Esophagus squamous epithelium (tissue), 5 donors: ENCODE data around the gene MYO3B. TPM values are rescaled to one million over a fixed set of nuclear protein-coding genes. Genes with fewer than 3 reads are reported as not detected.

Experiments
- DNase-seq: peaks from one replicate; lab custom pipeline; 2025; lab: John Stamatoyannopoulos, UW
- H3K27ac ChIP-seq, 4 donors: fragments of 200-600 bp; sonication (generic); one replicate each; pipeline ENCODE4 v1.5.1; 2016 to 2019; ENCODE audit warnings: mild to moderate bottlenecking in 1 of 4
- H3K27me3 ChIP-seq, 4 donors: fragments of 200-600 bp; sonication (generic); 1 replicate in 3 of 4; 2 replicates in 1 of 4; pipeline versions ENCODE4 v1.5.1 to v1.6.0; 2017 to 2021; ENCODE audit warnings: antibody characterized with exemption in 1 of 4
- H3K36me3 ChIP-seq, 3 donors: fragments of 200-600 bp; sonication (generic); one replicate each; pipeline ENCODE4 v1.5.1; 2016 to 2019
- H3K4me1 ChIP-seq, 3 donors: fragments of 200-600 bp; sonication (generic); one replicate each; pipeline ENCODE4 v1.5.1; 2017 to 2019
- H3K4me3 ChIP-seq, 4 donors: fragments of 200-600 bp; sonication (generic); 1 replicate in 3 of 4; 2 replicates in 1 of 4; pipeline ENCODE4 v1.5.1; 2016 to 2019; ENCODE audit warnings: mild to moderate bottlenecking in 2 of 4, moderate library complexity in 1 of 4
- H3K9me3 ChIP-seq, 3 donors: fragments of 200-600 bp; sonication (generic); one replicate each; pipeline ENCODE4 v1.5.1; 2016 to 2019
- CTCF ChIP-seq, 6 experiments: fragments of 450-650 bp in 4 of 6; fragments of 200-600 bp in 2 of 6; sonication (generic) in 2 of 6; IDR thresholded peaks; one replicate each; pipeline ENCODE4 v1.5.1; 2016 to 2019; ENCODE audit warnings: antibody characterized with exemption in 6 of 6, mild to moderate bottlenecking in 4 of 6, moderate library complexity in 4 of 6
- POLR2A ChIP-seq, 4 donors: fragments of 450-650 bp; IDR thresholded peaks; one replicate each; pipeline ENCODE4 v1.6.1; 2017; ENCODE audit warnings: antibody characterized with exemption in 4 of 4, mild to moderate bottlenecking in 4 of 4, moderate library complexity in 3 of 4
- WGBS, 2 donors: methylation state at CpG; one replicate each; pipeline ENCODE4 v1.1.5; 2018; 5-methylcytosine and 5-hydroxymethylcytosine counted together
- intact Hi-C: fragments of 100-400 bp; cut with DNase I; formaldehyde crosslinking; loops from one replicate; pipeline ENCODE4 v1.15.0; 2022
- total RNA-seq, 4 donors: library from RNA; depleted of rRNA; stranded (reverse); fragments of >200 nt; gene quantifications; one replicate each; pipeline ENCODE4 v1.1.0, GENCODE V29; 2016
- donor health status: DM: yes; HTN: yes; CAD: no.

MYO3B gene
- total RNA-seq, 4 donors from 2014 or later: 0.15 to 0.38 (median 0.18) TPM

DNA sequence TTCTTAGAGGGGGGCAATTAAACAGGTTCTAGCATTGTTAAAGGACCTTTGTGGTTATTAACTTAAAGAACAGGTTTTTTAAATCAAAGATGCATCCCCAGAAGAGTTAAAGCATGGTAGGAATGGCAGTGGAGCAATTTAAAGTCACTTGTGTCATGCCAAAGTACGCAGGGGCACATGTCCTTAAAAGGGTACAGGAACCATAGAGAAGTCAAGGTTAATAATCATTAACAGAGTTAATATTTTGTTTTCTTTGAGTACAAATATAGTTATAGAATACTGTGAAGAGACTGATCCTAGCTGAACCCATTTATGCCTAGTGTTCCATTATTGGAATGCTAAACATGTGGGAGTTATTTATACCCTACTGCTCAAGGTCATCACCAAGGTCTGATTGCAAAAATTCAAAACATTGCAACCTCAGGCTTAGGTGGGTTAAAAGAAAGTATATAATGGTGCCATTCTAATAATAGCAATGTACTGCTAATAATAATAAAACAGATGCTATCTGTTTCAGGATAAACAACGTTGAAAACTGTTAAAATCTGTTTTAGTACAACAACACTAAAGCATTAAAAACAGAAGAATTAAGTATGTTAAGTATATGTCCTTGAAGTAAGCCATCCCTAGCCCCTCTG is 216.0 kb downstream of the MYO3B start:
- peaks cover 0 to 50% (median 0%) of the 10 kb centered on the region in 4 donors for H3K27me3 ChIP-seq
- no peak for TF ChIP-seq CTCF (IDR thresholded peaks at IDR 0.05)
- no peak for DNase-seq
- intact Hi-C loops: no loop called here
- no peaks in the 10 kb centered on the region for H3K9me3 ChIP-seq
- WGBS, 2 donors: 55 to 62% methylated on average over 2 of the region's 2 CpGs
- no peak overlapping the region for H3K4me3 ChIP-seq
- H3K36me3 ChIP-seq: no peaks in the 10 kb centered on the region
- no peaks in the 10 kb centered on the region for H3K4me1 ChIP-seq
- H3K27ac ChIP-seq: no peak overlapping the region

- no peak overlapping the region for H3K27ac ChIP-seq
- H3K4me3 ChIP-seq: no peak overlapping the region
- TF ChIP-seq POLR2A (IDR thresholded peaks at IDR 0.05) (no peak), CTCF (IDR thresholded peaks at IDR 0.05) (no peak)
- peaks cover 0 to 42% (median 0%) of the 10 kb centered on the region in 4 donors for H3K27me3 ChIP-seq
- H3K9me3 ChIP-seq: no peaks in the 10 kb centered on the region
- H3K4me1 ChIP-seq: no peaks in the 10 kb centered on the region
- no peak for DNase-seq
- H3K36me3 ChIP-seq: no peaks in the 10 kb centered on the region
- intact Hi-C loops: no loop called here
Measured at GRCh38 chr2:170394641-170395387, 216.9 kb downstream of the MYO3B start.

DNA sequence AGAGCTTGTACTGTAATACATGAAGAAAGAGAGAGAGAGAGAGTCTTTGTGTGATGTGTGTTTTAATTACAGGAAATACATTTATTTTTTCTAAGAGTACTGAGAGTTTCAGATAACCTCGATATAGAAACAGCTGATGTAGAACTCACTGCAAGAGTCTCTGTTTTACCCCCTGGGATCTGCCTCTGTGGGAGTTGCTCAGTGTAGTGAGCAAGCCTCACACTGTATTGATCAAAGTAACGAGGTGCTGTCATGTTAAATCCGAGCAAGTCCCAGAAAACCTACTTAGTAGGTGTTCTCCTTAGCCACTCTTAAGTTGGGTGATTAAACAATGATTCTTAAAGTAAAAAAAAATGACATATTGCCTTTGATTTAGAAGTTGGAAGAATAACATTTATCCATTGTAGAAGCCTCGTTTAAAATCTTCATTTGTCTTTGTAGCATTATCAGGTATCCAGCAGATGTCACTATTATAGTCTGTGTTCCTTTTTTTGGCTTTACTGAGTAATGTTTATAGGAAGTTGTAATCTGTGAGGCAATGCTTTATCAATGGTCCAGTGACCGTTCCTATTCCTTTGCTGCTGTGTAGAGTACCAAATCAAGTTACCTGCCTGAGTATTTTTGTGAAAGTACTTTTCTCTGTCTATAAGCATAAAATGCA is 219.0 kb downstream of the MYO3B start:
- TF ChIP-seq CTCF (IDR thresholded peaks at IDR 0.05) (peak in 3 of 6 experiments; percentile 18 to 51 (median 28)), POLR2A (IDR thresholded peaks at IDR 0.05) (no peak)
- peaks cover 0 to 43% (median 0%) of the 10 kb centered on the region in 4 donors for H3K27me3 ChIP-seq
- H3K4me1 ChIP-seq: no peaks in the 10 kb centered on the region
- no peaks in the 10 kb centered on the region for H3K9me3 ChIP-seq
- no peak overlapping the region for H3K27ac ChIP-seq
- no peak overlapping the region for H3K4me3 ChIP-seq
- intact Hi-C loops: no loop called here
- WGBS, 2 donors: 17 to 25% methylated on average over 5 of the region's 5 CpGs
- DNase-seq: no peak
- H3K36me3 ChIP-seq: no peaks in the 10 kb centered on the region

DNA sequence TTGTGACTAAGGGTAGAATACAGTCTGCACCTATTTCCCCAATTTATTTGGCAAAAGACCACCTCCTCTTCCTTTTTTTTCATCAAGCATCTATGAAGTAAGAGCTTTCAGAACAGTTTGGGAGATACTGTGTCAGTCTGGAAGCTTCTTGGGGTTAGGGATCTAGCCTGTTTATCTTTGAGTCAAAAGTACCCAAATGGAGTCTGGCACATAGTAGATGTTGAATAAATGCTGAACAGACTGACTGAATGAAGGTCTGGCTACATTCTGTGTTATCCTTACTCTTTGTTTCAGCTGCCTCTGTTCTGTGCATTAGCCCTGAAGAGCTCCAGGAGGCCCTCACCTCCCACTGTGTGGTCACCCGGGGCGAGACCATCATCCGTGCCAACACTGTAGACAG is 223.2 kb downstream of the MYO3B start:
- Histone ChIP-seq H3K4me3 (no peak overlapping the region), H3K36me3 (no peaks in the 10 kb centered on the region), H3K27me3 (peaks cover 0 to 40% (median 0%) of the 10 kb centered on the region in 4 donors), H3K27ac (no peak overlapping the region), H3K4me1 (no peaks in the 10 kb centered on the region), H3K9me3 (no peaks in the 10 kb centered on the region)
- intact Hi-C loops: no loop called here
- DNase-seq: no peak
- no peak for TF ChIP-seq POLR2A (IDR thresholded peaks at IDR 0.05)
- no peak for TF ChIP-seq CTCF (IDR thresholded peaks at IDR 0.05)
- WGBS, 2 donors: 93% methylated on average over 3 of the region's 3 CpGs; no CpG with 5 or more reads in 1 of the 2 donors

DNA sequence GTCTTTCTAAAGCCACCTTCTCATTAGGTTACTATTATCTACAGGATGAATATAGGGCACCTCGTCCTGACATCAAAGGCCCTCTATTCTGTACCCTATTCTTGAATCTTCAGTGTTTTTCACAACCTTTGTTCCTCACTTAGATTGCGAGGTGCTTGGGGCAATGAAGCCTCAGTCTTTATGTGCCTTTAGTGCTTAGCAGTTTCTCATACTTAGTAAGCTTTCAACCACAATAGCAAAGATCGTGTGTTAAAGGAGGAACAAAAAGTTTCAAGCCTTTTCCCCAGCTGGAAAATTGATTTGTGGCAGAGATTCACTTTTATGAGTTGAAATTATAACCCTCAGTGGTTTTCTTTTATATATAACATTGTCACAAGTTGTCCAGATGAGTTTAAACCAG is 226.9 kb downstream of the MYO3B start:
- intact Hi-C loops: loop anchor here (5.0 kb wide), 1 partner anchor 407 kb away; no protein-coding TSS in a partner anchor
- WGBS, 2 donors: 54 to 83% methylated on average over 3 of the region's 3 CpGs
- TF ChIP-seq CTCF (IDR thresholded peaks at IDR 0.05) (no peak), POLR2A (IDR thresholded peaks at IDR 0.05) (no peak)

More for the DNA sequence above, 226.9 kb downstream of the MYO3B start:
- Histone ChIP-seq H3K27ac (no peak overlapping the region), H3K27me3 (peaks cover 0 to 56% (median 0%) of the 10 kb centered on the region in 4 donors), H3K36me3 (no peaks in the 10 kb centered on the region), H3K4me1 (peaks cover 0 to 10% (median 6%) of the 10 kb centered on the region in 3 donors), H3K4me3 (no peak overlapping the region), H3K9me3 (no peaks in the 10 kb centered on the region)
- no peak for DNase-seq
